OCI-LY1 (cell line): Measurements from ENCODE around the gene TIMMDC1.
A peak's percentile ranks its signal among the peaks of the same experiment; 100 is the strongest.

Experiments used
- H2AFZ ChIP-seq: fragments of 200-600 bp; sonication (generic), shearing (Covaris generic); 2 replicates; pipeline ENCODE4 v1.6.0; 2014; ENCODE audit warnings: antibody characterized with exemption, mild to moderate bottlenecking, low read length
- H3F3A ChIP-seq: fragments of 200-600 bp; sonication (generic), shearing (Covaris generic); 2 replicates; pipeline ENCODE4 v1.6.0; 2014; ENCODE audit warnings: mild to moderate bottlenecking, antibody characterized with exemption, low read length, moderate library complexity; ENCODE audit not compliant: insufficient read depth
- H3K27ac ChIP-seq: fragments of 200-600 bp; sonication (generic); 2 replicates; pipeline ENCODE4 v1.5.1; 2014; ENCODE audit warnings: low read length, mixed run types, mild to moderate bottlenecking, low read depth; ENCODE audit not compliant: poor library complexity, severe bottlenecking
- H3K27me3 ChIP-seq: fragments of 200-600 bp; sonication (generic); 2 replicates; pipeline ENCODE4 v1.6.0; 2014; ENCODE audit warnings: antibody characterized with exemption, mild to moderate bottlenecking, low read length, moderate library complexity; ENCODE audit not compliant: insufficient read depth
- H3K36me3 ChIP-seq: fragments of 200-600 bp; sonication (generic); 2 replicates; pipeline ENCODE4 v1.6.1; 2014; ENCODE audit warnings: mild to moderate bottlenecking, antibody characterized with exemption, low read length, moderate library complexity, mixed read lengths; ENCODE audit not compliant: insufficient read depth
- H3K4me1 ChIP-seq: fragments of 200-600 bp; sonication (generic); 2 replicates; pipeline ENCODE4 v1.5.1; 2014; ENCODE audit warnings: mild to moderate bottlenecking, low read length, moderate library complexity; ENCODE audit not compliant: insufficient read depth, severe bottlenecking
- H3K4me2 ChIP-seq: fragments of 200-600 bp; sonication (generic), shearing (Covaris generic); 2 replicates; pipeline ENCODE4 v1.6.1; 2014; ENCODE audit warnings: low read length
- H3K4me3 ChIP-seq: fragments of 200-600 bp; sonication (generic); 2 replicates; pipeline ENCODE4 v1.5.1; 2014; ENCODE audit warnings: low read length, low read depth, mild to moderate bottlenecking, mixed read lengths; ENCODE audit not compliant: poor library complexity, severe bottlenecking
- H3K79me2 ChIP-seq: fragments of 200-600 bp; shearing (Covaris generic); 2 replicates; pipeline ENCODE4 v1.6.1; 2016; ENCODE audit warnings: mixed run types, low read length, mixed read lengths; ENCODE audit not compliant: insufficient read depth
- H3K9ac ChIP-seq: fragments of 200-600 bp; sonication (generic), shearing (Covaris generic); 2 replicates; pipeline ENCODE4 v1.6.1; 2014; ENCODE audit warnings: mild to moderate bottlenecking, low read length, mixed read lengths
- H3K9me2 ChIP-seq: fragments of 200-600 bp; sonication (generic), shearing (Covaris generic); 2 replicates; pipeline ENCODE4 v1.6.1; 2014; ENCODE audit warnings: low read depth, mild to moderate bottlenecking, low read length, mixed read lengths
- H3K9me3 ChIP-seq: fragments of 200-600 bp; shearing (Covaris generic); 2 replicates; pipeline ENCODE4 v1.6.1; 2014; ENCODE audit warnings: low read length, mixed read lengths
- H4K20me1 ChIP-seq: fragments of 200-600 bp; sonication (generic), shearing (Covaris generic); 2 replicates; pipeline ENCODE4 v1.6.0; 2016; ENCODE audit warnings: mild to moderate bottlenecking, low read length; ENCODE audit not compliant: insufficient read depth
- EZH2 ChIP-seq: fragments of 200-600 bp; sonication (generic), shearing (Covaris generic); IDR thresholded peaks from 2 replicates; pipeline ENCODE4 v1.8.0; 2017; ENCODE audit warnings: borderline replicate concordance, mixed run types, mild to moderate bottlenecking, antibody characterized with exemption, low read length, moderate library complexity, mixed read lengths
- TF ChIP-seq, protein P1 (sequence below): fragments of 200-600 bp; sonication (generic), shearing (Covaris generic); IDR thresholded peaks from 2 replicates; pipeline ENCODE4 v1.5.1; 2017; ENCODE audit warnings: mild to moderate bottlenecking, antibody characterized with exemption, low read length, moderate library complexity, mixed read lengths

Gene TIMMDC1

DNA sequence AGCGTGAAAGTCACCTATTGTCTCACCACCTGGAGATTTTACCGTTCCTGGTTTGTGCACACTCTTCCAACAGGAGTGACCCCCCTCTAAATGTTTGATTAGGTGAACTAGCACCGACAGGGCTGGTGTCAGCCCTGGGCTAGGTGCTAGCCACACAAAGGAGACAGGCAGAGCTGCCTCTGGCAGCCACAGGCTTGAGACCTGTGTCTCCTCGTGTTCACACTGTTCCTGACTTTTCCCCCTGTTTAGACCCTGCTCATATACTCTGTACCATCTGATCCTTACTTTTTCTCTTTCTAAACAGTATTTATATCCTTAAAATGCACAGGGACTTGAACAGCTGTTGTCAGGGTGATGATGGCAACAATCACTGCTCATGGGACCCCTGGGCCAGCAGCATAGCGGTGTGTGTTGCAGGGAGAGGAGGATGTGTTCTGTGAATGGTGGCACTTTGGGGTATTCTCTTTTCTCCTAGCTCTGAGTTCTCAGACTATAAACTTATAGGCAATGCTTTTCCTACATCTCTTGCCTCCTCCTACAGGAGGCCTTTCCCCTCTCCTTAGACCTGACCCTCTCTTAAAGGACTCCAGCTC lies 55.6 kb downstream of the TIMMDC1 start:
- Histone ChIP-seq H3K9me3 (no peaks in the 10 kb centered on the region), H3K9ac (no peak overlapping the region), H3K36me3 (0 out of 2 replicates have a peak, but pooled peaks cover 6% of the 10 kb centered on the region), H3K4me3 (no peak overlapping the region), H4K20me1 (no peaks in the 10 kb centered on the region), H3K4me2 (no peak overlapping the region), H3K4me1 (peaks cover 31% of the 10 kb centered on the region), H3K27ac (no peak overlapping the region), H3F3A (no peaks in the 10 kb centered on the region), H3K27me3 (no peaks in the 10 kb centered on the region), H2AFZ (no peak overlapping the region), H3K79me2 (no peaks in the 10 kb centered on the region), H3K9me2 (no peaks in the 10 kb centered on the region)
- no peak for TF ChIP-seq EZH2
- TF ChIP-seq, protein P1, sequence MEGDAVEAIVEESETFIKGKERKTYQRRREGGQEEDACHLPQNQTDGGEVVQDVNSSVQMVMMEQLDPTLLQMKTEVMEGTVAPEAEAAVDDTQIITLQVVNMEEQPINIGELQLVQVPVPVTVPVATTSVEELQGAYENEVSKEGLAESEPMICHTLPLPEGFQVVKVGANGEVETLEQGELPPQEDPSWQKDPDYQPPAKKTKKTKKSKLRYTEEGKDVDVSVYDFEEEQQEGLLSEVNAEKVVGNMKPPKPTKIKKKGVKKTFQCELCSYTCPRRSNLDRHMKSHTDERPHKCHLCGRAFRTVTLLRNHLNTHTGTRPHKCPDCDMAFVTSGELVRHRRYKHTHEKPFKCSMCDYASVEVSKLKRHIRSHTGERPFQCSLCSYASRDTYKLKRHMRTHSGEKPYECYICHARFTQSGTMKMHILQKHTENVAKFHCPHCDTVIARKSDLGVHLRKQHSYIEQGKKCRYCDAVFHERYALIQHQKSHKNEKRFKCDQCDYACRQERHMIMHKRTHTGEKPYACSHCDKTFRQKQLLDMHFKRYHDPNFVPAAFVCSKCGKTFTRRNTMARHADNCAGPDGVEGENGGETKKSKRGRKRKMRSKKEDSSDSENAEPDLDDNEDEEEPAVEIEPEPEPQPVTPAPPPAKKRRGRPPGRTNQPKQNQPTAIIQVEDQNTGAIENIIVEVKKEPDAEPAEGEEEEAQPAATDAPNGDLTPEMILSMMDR = no peak

DNA sequence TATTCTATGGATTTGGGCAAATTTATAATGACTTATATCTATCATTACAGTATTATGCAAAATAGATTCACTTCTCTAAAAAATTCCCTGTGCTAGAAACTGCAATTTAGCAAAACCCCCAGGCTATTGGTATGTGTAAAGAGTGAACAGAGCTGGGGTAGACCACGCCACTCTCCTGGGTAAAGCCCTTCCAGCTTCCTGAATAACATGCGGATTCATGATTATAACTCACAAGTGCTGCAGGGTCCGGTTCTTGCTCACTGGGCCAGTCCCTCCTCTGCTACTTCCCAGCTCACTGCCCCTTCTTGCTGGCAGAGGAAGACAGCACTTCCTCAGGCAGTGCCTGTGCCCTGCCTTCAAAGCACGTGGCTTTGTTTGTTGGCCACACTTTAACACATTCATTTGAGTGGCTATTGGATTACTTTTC lies 57.0 kb downstream of the TIMMDC1 start:
- TF ChIP-seq EZH2 = no peak
- TF ChIP-seq, protein P1 = no peak
- 0 out of 2 replicates have a peak, but pooled peaks cover 6% of the 10 kb centered on the region for H3K36me3 ChIP-seq
- H2AFZ ChIP-seq = no peak overlapping the region
- H3K27ac ChIP-seq = no peak overlapping the region
- no peaks in the 10 kb centered on the region for H3K9me3 ChIP-seq
- H3K79me2 ChIP-seq = no peaks in the 10 kb centered on the region
- no peak overlapping the region for H3K9ac ChIP-seq
- no peaks in the 10 kb centered on the region for H3K9me2 ChIP-seq
- H3K4me1 ChIP-seq = peaks cover 37% of the 10 kb centered on the region
- H4K20me1 ChIP-seq = no peaks in the 10 kb centered on the region
- 0 out of 2 replicates have a peak overlapping the region, but pooled peaks have one; percentile 9 for H3K4me2 ChIP-seq
- H3K4me3 ChIP-seq = no peak overlapping the region
- no peaks in the 10 kb centered on the region for H3K27me3 ChIP-seq
- H3F3A ChIP-seq = no peaks in the 10 kb centered on the region

DNA sequence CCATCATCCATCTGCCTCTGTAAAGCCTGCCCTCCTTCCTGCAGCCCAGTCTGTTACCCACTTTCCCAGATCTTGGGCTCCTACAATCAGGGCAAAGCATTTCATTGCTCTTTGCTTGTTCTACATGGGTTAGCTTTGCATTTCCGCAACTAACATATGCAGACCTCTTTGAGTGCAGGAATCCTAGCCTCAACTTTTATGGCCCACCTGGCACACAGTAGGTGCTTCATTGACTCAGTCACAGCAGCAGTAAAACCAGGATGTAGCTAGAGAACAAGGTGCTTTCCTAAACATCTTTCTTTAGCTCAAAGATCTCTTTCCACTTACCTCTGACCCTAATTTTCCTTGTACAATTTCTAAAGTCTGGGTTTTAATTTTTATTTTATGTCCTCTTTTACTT lies 57.6 kb downstream of the TIMMDC1 start:
- H3K4me1 ChIP-seq = peaks cover 34% of the 10 kb centered on the region

More for the DNA sequence above, 57.6 kb downstream of the TIMMDC1 start:
- Histone ChIP-seq H3K27me3 (no peaks in the 10 kb centered on the region), H3K9me3 (no peaks in the 10 kb centered on the region), H3K4me3 (no peak overlapping the region), H3K79me2 (no peaks in the 10 kb centered on the region), H3K9me2 (no peaks in the 10 kb centered on the region), H2AFZ (no peak overlapping the region), H3K36me3 (0 out of 2 replicates have a peak, but pooled peaks cover 6% of the 10 kb centered on the region), H3F3A (no peaks in the 10 kb centered on the region), H3K9ac (no peak overlapping the region), H3K27ac (no peak overlapping the region), H3K4me2 (no peak overlapping the region), H4K20me1 (no peaks in the 10 kb centered on the region)
- no peak for TF ChIP-seq EZH2
- TF ChIP-seq, protein P1 = no peak
